H1 (cell line): Measurements from ENCODE around the gene LAMP1. TPM values are rescaled to one million over a fixed set of nuclear protein-coding genes. Genes with fewer than 3 reads are reported as not detected.

Source experiments
- CTCF ChIA-PET: fragments of 300-600 bp; sonication (Branson Sonifier 250); formaldehyde crosslinking; loops from one replicate; lab custom pipeline; 2021; ENCODE audit not compliant: partially characterized antibody; lab: Charles Lee
- POLR2A ChIA-PET: fragments of 300-600 bp; sonication (Branson Sonifier 250); formaldehyde crosslinking; loops from one replicate; lab custom pipeline; 2021; ENCODE audit warnings: inconsistent platforms; ENCODE audit not compliant: partially characterized antibody; lab: Charles Lee
- DNase-seq, 2 experiments: peaks; one replicate each; pipeline versions ENCODE4 v3.0.0 to v3.0.0-alpha.2; 2010 to 2022; ENCODE audit warnings: low spot score in 2 of 2, low read depth in 1 of 2, mixed read lengths in 1 of 2
- FAIRE-seq: peaks from 2 replicates; lab custom pipeline; 2011; peaks lifted over from hg19 to GRCh38; lab: Jason Lieb, UNC
- H2AFZ ChIP-seq: 2 replicates; pipeline ENCODE4 v1.8.1; 2012; ENCODE audit warnings: low read length, inconsistent platforms
- H2AK5ac ChIP-seq: 2 replicates; pipeline ENCODE4 v1.6.1; 2013; ENCODE audit warnings: low read depth, low read length
- H2BK120ac ChIP-seq: replicated peaks from 2 replicates; pipeline ENCODE3; 2013; ENCODE audit warnings: low read depth, low read length, inconsistent platforms
- H2BK12ac ChIP-seq: 2 replicates; pipeline ENCODE4 v1.6.1; 2013; ENCODE audit warnings: low read depth, low read length
- H2BK15ac ChIP-seq: 2 replicates; pipeline ENCODE4 v1.6.1; 2013; ENCODE audit warnings: low read length
- H2BK20ac ChIP-seq: 2 replicates; pipeline ENCODE4 v1.6.1; 2013; ENCODE audit warnings: low read length
- H2BK5ac ChIP-seq: 2 replicates; pipeline ENCODE4 v1.6.1; 2013; ENCODE audit warnings: low read depth, low read length
- H3K14ac ChIP-seq: 2 replicates; pipeline ENCODE4 v1.6.1; 2013; ENCODE audit warnings: inconsistent platforms; ENCODE audit not compliant: insufficient read length
- H3K18ac ChIP-seq: 2 replicates; pipeline ENCODE4 v1.6.1; 2013; ENCODE audit warnings: low read length; ENCODE audit errors: extremely low read depth
- H3K23ac ChIP-seq: 2 replicates; pipeline ENCODE4 v1.6.1; 2013; ENCODE audit warnings: inconsistent platforms; ENCODE audit not compliant: insufficient read length
- H3K23me2 ChIP-seq: 2 replicates; pipeline ENCODE4 v1.6.1; 2013; ENCODE audit warnings: low read depth, low read length
- H3K27ac ChIP-seq: 2 replicates; pipeline ENCODE4 v1.6.1; 2011; ENCODE audit warnings: low read depth, low read length, inconsistent platforms
- H3K27me3 ChIP-seq, 4 experiments: replicated peaks in 1 of 4; 1 replicate in 1 of 4; 2 replicates in 3 of 4; pipeline versions ENCODE4 v1.6.1 to v1.8.1; 2011 to 2013; ENCODE audit warnings: low read length in 3 of 4, mild to moderate bottlenecking in 3 of 4, inconsistent platforms in 2 of 4, mixed read lengths in 2 of 4, moderate library complexity in 1 of 4; ENCODE audit not compliant: control insufficient read depth in 3 of 4, insufficient read depth in 3 of 4; ENCODE audit errors: extremely low read depth in 1 of 4
- H3K36me3 ChIP-seq, 4 experiments: 2 replicates each; pipeline versions ENCODE4 v1.6.1 to v1.8.1; 2011 to 2013; ENCODE audit warnings: mild to moderate bottlenecking in 4 of 4, low read length in 3 of 4, moderate library complexity in 2 of 4, control low read depth in 1 of 4, inconsistent platforms in 1 of 4; ENCODE audit not compliant: insufficient read depth in 4 of 4, control insufficient read depth in 2 of 4
- H3K4ac ChIP-seq: replicated peaks from 2 replicates; pipeline ENCODE3; 2013; ENCODE audit warnings: low read length, low read depth, mixed read lengths, inconsistent platforms; ENCODE audit not compliant: insufficient read length
- H3K4me1 ChIP-seq, 4 experiments: replicated peaks in 1 of 4; 1 replicate in 1 of 4; 2 replicates in 3 of 4; pipeline versions ENCODE4 v1.6.1 to v1.8.1; 2011 to 2013; ENCODE audit warnings: low read length in 3 of 4, inconsistent platforms in 2 of 4, mixed read lengths in 1 of 4; ENCODE audit not compliant: insufficient read depth in 4 of 4, control insufficient read depth in 3 of 4
- H3K4me2 ChIP-seq, 2 experiments: 2 replicates each; pipeline versions ENCODE4 v1.6.1 to v1.8.1; 2011 to 2013; ENCODE audit warnings: low read depth in 2 of 2, low read length in 2 of 2, control low read depth in 1 of 2, inconsistent platforms in 1 of 2, mild to moderate bottlenecking in 1 of 2; ENCODE audit not compliant: insufficient read depth in 1 of 2
- H3K4me3 ChIP-seq, 4 experiments: fragments of 200-600, 300-600 bp in 1 of 4; sonication (generic), shearing (Covaris generic), sonication (Bioruptor Twin) in 1 of 4; 2 replicates each; pipeline versions ENCODE4 v1.5.1 to v1.8.1; 2011 to 2016; ENCODE audit warnings: low read length in 4 of 4, low read depth in 3 of 4, control low read depth in 2 of 4, inconsistent platforms in 2 of 4, mild to moderate bottlenecking in 2 of 4, mixed read lengths in 1 of 4, moderate library complexity in 1 of 4; ENCODE audit not compliant: insufficient read depth in 2 of 4; ENCODE audit errors: extremely low read depth in 1 of 4
- H3K56ac ChIP-seq: replicated peaks from 2 replicates; pipeline ENCODE3; 2013; ENCODE audit warnings: low read depth, mild to moderate bottlenecking, mixed read lengths, low read length, inconsistent platforms; ENCODE audit not compliant: insufficient read length
- H3K79me1 ChIP-seq: 2 replicates; pipeline ENCODE4 v1.6.1; 2013; ENCODE audit warnings: low read depth, low read length, control low read depth
- H3K79me2 ChIP-seq, 2 experiments: 2 replicates each; pipeline versions ENCODE4 v1.6.1 to v1.8.1; 2012 to 2013; ENCODE audit warnings: low read length in 2 of 2, mild to moderate bottlenecking in 2 of 2, inconsistent platforms in 1 of 2; ENCODE audit not compliant: insufficient read depth in 2 of 2, control insufficient read depth in 1 of 2
- H3K9ac ChIP-seq, 4 experiments: replicated peaks in 1 of 4; 1 replicate in 1 of 4; 2 replicates in 3 of 4; pipeline versions ENCODE4 v1.6.1 to v1.8.1; 2011 to 2013; ENCODE audit warnings: low read depth in 3 of 4, low read length in 3 of 4, control low read depth in 2 of 4, mild to moderate bottlenecking in 2 of 4, moderate library complexity in 2 of 4, inconsistent platforms in 1 of 4; ENCODE audit errors: extremely low read depth in 1 of 4
- H3K9me3 ChIP-seq, 2 experiments: 2 replicates each; pipeline versions ENCODE4 v1.6.1 to v1.8.1; 2012 to 2013; ENCODE audit warnings: mild to moderate bottlenecking in 2 of 2, moderate library complexity in 2 of 2, control low read depth in 1 of 2, inconsistent platforms in 1 of 2, low read depth in 1 of 2, low read length in 1 of 2, mixed read lengths in 1 of 2; ENCODE audit not compliant: insufficient read depth in 2 of 2
- H4K20me1 ChIP-seq, 2 experiments: replicated peaks in 1 of 2; 2 replicates each; pipeline versions ENCODE3 to v1.8.1; 2011 to 2013; ENCODE audit warnings: inconsistent platforms in 2 of 2, low read length in 2 of 2, mild to moderate bottlenecking in 1 of 2; ENCODE audit not compliant: insufficient read depth in 2 of 2, control insufficient read depth in 1 of 2
- H4K5ac ChIP-seq: 2 replicates; pipeline ENCODE4 v1.6.1; 2013; ENCODE audit warnings: low read length, low read depth, mixed read lengths, inconsistent platforms; ENCODE audit not compliant: insufficient read length
- H4K8ac ChIP-seq: 2 replicates; pipeline ENCODE4 v1.8.0; 2013; ENCODE audit warnings: mild to moderate bottlenecking, moderate library complexity, low read length, inconsistent platforms; ENCODE audit not compliant: insufficient read depth; ENCODE audit errors: extremely low read depth
- H4K91ac ChIP-seq: replicated peaks from 2 replicates; pipeline ENCODE3; 2013; ENCODE audit warnings: low read length, mixed read lengths, inconsistent platforms; ENCODE audit not compliant: insufficient read length
- ATF3 ChIP-seq: IDR thresholded peaks from 2 replicates; pipeline ENCODE4 v1.6.1; 2011; ENCODE audit warnings: low read depth, mild to moderate bottlenecking, low read length; ENCODE audit not compliant: insufficient read depth
- BCL11A ChIP-seq, 2 experiments: IDR thresholded peaks; one replicate each; pipeline ENCODE4 v1.6.1; 2011; ENCODE audit warnings: low read depth in 2 of 2, low read length in 2 of 2, mild to moderate bottlenecking in 2 of 2
- CEBPB ChIP-seq: IDR thresholded peaks from 2 replicates; pipeline ENCODE4 v1.6.1; 2012; ENCODE audit warnings: low read depth, low read length
- CHD1 ChIP-seq: IDR thresholded peaks from 2 replicates; pipeline ENCODE4 v1.6.1; 2012; ENCODE audit warnings: low read depth, low read length, improper control_type of control experiment
- GTF2F1 ChIP-seq: IDR thresholded peaks from 2 replicates; pipeline ENCODE4 v1.6.1; 2012; ENCODE audit warnings: low read depth, low read length, improper control_type of control experiment, borderline replicate concordance
- JUN ChIP-seq: IDR thresholded peaks from 2 replicates; pipeline ENCODE4 v1.6.1; 2011; ENCODE audit warnings: low read depth, mild to moderate bottlenecking, improper control_type of control experiment, low read length
- KDM5A ChIP-seq: fragments of 200-600 bp; IDR thresholded peaks from 2 replicates; pipeline ENCODE4 v1.7.1; 2012; ENCODE audit warnings: mild to moderate bottlenecking, low read length, inconsistent platforms, mixed read lengths
- NRF1 ChIP-seq: IDR thresholded peaks from 2 replicates; pipeline ENCODE4 v1.6.1; 2011; ENCODE audit warnings: mild to moderate bottlenecking, low read depth, low read length, improper control_type of control experiment
- SIN3A ChIP-seq, 2 experiments: IDR thresholded peaks in 1 of 2; conservative IDR thresholded peaks in 1 of 2; 2 replicates each; pipeline ENCODE4 v1.6.1; 2011 to 2012; ENCODE audit warnings: low read length in 2 of 2, improper control_type of control experiment in 1 of 2, low read depth in 1 of 2, mild to moderate bottlenecking in 1 of 2
- SP2 ChIP-seq: IDR thresholded peaks from 2 replicates; pipeline ENCODE4 v1.6.1; 2012; ENCODE audit warnings: mild to moderate bottlenecking, low read length, inconsistent platforms
- TAF1 ChIP-seq: IDR thresholded peaks from 2 replicates; pipeline ENCODE4 v1.6.1; 2011; ENCODE audit warnings: mild to moderate bottlenecking, low read depth, low read length
- TAF7 ChIP-seq: optimal IDR thresholded peaks from 2 replicates; pipeline ENCODE3; 2011; ENCODE audit warnings: low read depth, mild to moderate bottlenecking, inconsistent platforms, low read length, moderate library complexity, borderline replicate concordance
- TBP ChIP-seq: IDR thresholded peaks from 2 replicates; pipeline ENCODE4 v1.6.1; 2011; ENCODE audit warnings: low read depth, low read length, improper control_type of control experiment
- YY1 ChIP-seq: IDR thresholded peaks from 2 replicates; pipeline ENCODE4 v1.6.1; 2011; ENCODE audit warnings: low read depth, mild to moderate bottlenecking, low read length
- WGBS, 2 experiments: shearing (Covaris generic) in 1 of 2; methylation state at CpG; one replicate each; pipeline versions ENCODE4 v1.1.6 to v1.1.7; 2013 to 2015; ENCODE audit warnings: low lambda C conversion rate in 2 of 2, mixed read lengths in 2 of 2, inconsistent platforms in 1 of 2, low coverage in 1 of 2, missing lambda C conversion rate in 1 of 2; ENCODE audit not compliant: insufficient replicate concordance in 2 of 2, insufficient coverage in 1 of 2, insufficient read length in 1 of 2; ENCODE audit errors: extremely low coverage in 1 of 2, missing lambda C conversion rate in 1 of 2; 5-methylcytosine and 5-hydroxymethylcytosine counted together
- polyA plus RNA-seq, 7 experiments: library from polyadenylated mRNA; depleted of rRNA in 3 of 7; stranded (reverse) in 5 of 7; unstranded in 2 of 7; fragments of >200 nt in 5 of 7; fragments of 200-250 nt in 2 of 7; gene quantifications; 1 replicate in 5 of 7; 2 replicates in 1 of 7; 4 replicates in 1 of 7; pipeline versions ENCODE4 v1.2.1 to v1.2.3, GENCODE V29; 2011 to 2013; ENCODE audit warnings: missing spikeins in 2 of 7, mixed read lengths in 2 of 7
- total RNA-seq: library from RNA; stranded (reverse); fragmentation: NEBNext Ultra II Directional; extraction: Animal tissue kit (Norgen Biotek cat#: 25700); gene quantifications from 2 replicates; pipeline ENCODE4 v1.2.1, GENCODE V29; 2021
- TF ChIP-seq, protein P1 (sequence below): IDR thresholded peaks from 2 replicates; pipeline ENCODE4 v1.6.1; 2012; ENCODE audit warnings: inconsistent platforms

The LAMP1 gene
- total and polyA plus RNA-seq, 2 of the 8 experiments (the other 6 are each of a cell fraction or from before 2014, with no cell fraction given): 97.6 to 140 TPM

GRCh38 chr13:113283904-113284303 is 13.1 kb upstream of the LAMP1 start:
- no peak for FAIRE-seq
- Histone ChIP-seq H4K20me1 (no peaks in the 10 kb centered on the region), H3K23me2 (no peaks in the 10 kb centered on the region), H3K4me3 (no peak overlapping the region), H2AFZ (no peak overlapping the region), H3K79me1 (no peaks in the 10 kb centered on the region), H4K91ac (no peak overlapping the region), H3K4me1 (no peaks in the 10 kb centered on the region), H3K27me3 (peaks cover 0 to 9% (median 0%) of the 10 kb centered on the region in 4 experiments; a peak in 5 of 7 replicates), H4K5ac (no peak overlapping the region), H3K36me3 (no peaks in the 10 kb centered on the region), H2BK120ac (no peak overlapping the region), H2AK5ac (no peak overlapping the region), H3K9ac (no peak overlapping the region), H3K23ac (no peak overlapping the region), H2BK12ac (no peak overlapping the region), H3K27ac (no peak overlapping the region), H3K4me2 (no peak overlapping the region), H3K9me3 (peaks cover 3 to 8% of the 10 kb centered on the region in 2 experiments; a peak in 2 of 4 replicates), H4K8ac (no peak overlapping the region), H2BK20ac (no peak overlapping the region), H2BK5ac (no peak overlapping the region), H3K56ac (no peak overlapping the region), H2BK15ac (no peak overlapping the region), H3K14ac (no peak overlapping the region), H3K18ac (no peak overlapping the region), H3K4ac (no peak overlapping the region), H3K79me2 (no peaks in the 10 kb centered on the region)
- 86% methylated on average over 8 of the region's 8 CpGs; no CpG with 5 or more reads in 1 of the 2 experiments for WGBS, 2 experiments
- ChIA-PET CTCF (no interaction called here), POLR2A (no interaction called here)
- no peak for DNase-seq
- TF ChIP-seq TBP: no peak
- no peak for TF ChIP-seq CHD1
- TF ChIP-seq TAF1: no peak
- TF ChIP-seq ATF3: no peak
- TF ChIP-seq, protein P1, sequence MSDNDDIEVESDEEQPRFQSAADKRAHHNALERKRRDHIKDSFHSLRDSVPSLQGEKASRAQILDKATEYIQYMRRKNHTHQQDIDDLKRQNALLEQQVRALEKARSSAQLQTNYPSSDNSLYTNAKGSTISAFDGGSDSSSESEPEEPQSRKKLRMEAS: no peak
- TF ChIP-seq CEBPB: no peak
- no peak for TF ChIP-seq GTF2F1
- no peak for TF ChIP-seq BCL11A (IDR thresholded peaks at IDR 0.05; ENCODE audit: low read depth in 2 of 2, low read length in 2 of 2)
- no peak for TF ChIP-seq SP2
- no peak for TF ChIP-seq YY1
- no peak for TF ChIP-seq TAF7
- no peak for TF ChIP-seq KDM5A
- TF ChIP-seq SIN3A (conservative IDR thresholded peaks at IDR 0.05 in 1 of 2, IDR thresholded peaks at IDR 0.05 in 1 of 2; ENCODE audit: low read depth in 1 of 2, low read length in 2 of 2): no peak
- no peak for TF ChIP-seq JUN
- TF ChIP-seq NRF1: no peak
